MCF 10A (cell line): Measurements from ENCODE around the gene FBXW12. TPM values are rescaled to one million over a fixed set of nuclear protein-coding genes. Genes with fewer than 3 reads are reported as not detected.

ENCODE experiments used
- BruUV-seq: library from RNA; stranded (reverse); fragments of 400-500 nt; replicated peaks from 2 replicates; lab custom pipeline; 2021; lab: Mats Ljungman, UMichigan
- CTCF ChIA-PET: fragments of 300-600 bp; sonication (Branson Sonifier 250); formaldehyde crosslinking; extraction: SDS; loops from one replicate; lab custom pipeline; 2021; ENCODE audit warnings: antibody characterized with exemption, inconsistent platforms; lab: Yijun Ruan, JAX
- POLR2A ChIA-PET: fragments of 300-600, 350-650 bp; sonication (Branson Sonifier 250); formaldehyde crosslinking; extraction: SDS; loops from one replicate; lab custom pipeline; 2020; ENCODE audit warnings: antibody characterized with exemption, inconsistent platforms; lab: Yijun Ruan, JAX
- DNase-seq: peaks from one replicate; pipeline ENCODE4 v3.0.0-alpha.2; 2018; ENCODE audit not compliant: unreplicated experiment
- H3K27ac Mint-ChIP-seq: one replicate; pipeline ENCODE4 v1.8.0; 2022; ENCODE audit warnings: mild to moderate bottlenecking, low read depth, mixed read lengths; ENCODE audit not compliant: unreplicated experiment
- H3K27me3 Mint-ChIP-seq: one replicate; pipeline ENCODE4 v1.8.0; 2022; ENCODE audit warnings: mixed read lengths; ENCODE audit not compliant: insufficient read depth, unreplicated experiment
- H3K36me3 Mint-ChIP-seq: one replicate; pipeline ENCODE4 v1.8.0; 2022; ENCODE audit warnings: mild to moderate bottlenecking, moderate library complexity, mixed read lengths; ENCODE audit not compliant: insufficient read depth, unreplicated experiment
- H3K4me1 Mint-ChIP-seq: one replicate; pipeline ENCODE4 v1.8.0; 2022; ENCODE audit warnings: mixed read lengths; ENCODE audit not compliant: insufficient read depth, unreplicated experiment
- H3K4me3 Mint-ChIP-seq: one replicate; pipeline ENCODE4 v1.8.0; 2022; ENCODE audit warnings: mild to moderate bottlenecking, moderate library complexity, mixed read lengths; ENCODE audit not compliant: unreplicated experiment
- H3K9me3 Mint-ChIP-seq: one replicate; pipeline ENCODE4 v1.8.0; 2022; ENCODE audit warnings: mixed read lengths; ENCODE audit not compliant: unreplicated experiment
- CTCF ChIP-seq: fragments of 200-600 bp; IDR thresholded peaks from one replicate; pipeline ENCODE4 v1.8.0; 2022; ENCODE audit warnings: antibody characterized with exemption, mild to moderate bottlenecking; ENCODE audit not compliant: unreplicated experiment
- intact Hi-C: fragments of 100-400 bp; cut with micrococcal nuclease; formaldehyde crosslinking; loops from 2 replicates; pipeline ENCODE4 v1.14.1; 2022
- total RNA-seq: library from RNA; stranded (reverse); gene quantifications from 2 replicates; pipeline ENCODE4 v1.2.3, GENCODE V29; 2022

Gene FBXW12
- total RNA-seq, 1 experiment from 2014 or later, result not detected

GRCh38 chr3:48402281-48402732 lies 30.3 kb downstream of the FBXW12 start:
- intact Hi-C loops, result no loop called here
- no TSS peak for BruUV-seq
- H3K4me3 Mint-ChIP-seq, result peak overlapping the region; percentile 50

DNA sequence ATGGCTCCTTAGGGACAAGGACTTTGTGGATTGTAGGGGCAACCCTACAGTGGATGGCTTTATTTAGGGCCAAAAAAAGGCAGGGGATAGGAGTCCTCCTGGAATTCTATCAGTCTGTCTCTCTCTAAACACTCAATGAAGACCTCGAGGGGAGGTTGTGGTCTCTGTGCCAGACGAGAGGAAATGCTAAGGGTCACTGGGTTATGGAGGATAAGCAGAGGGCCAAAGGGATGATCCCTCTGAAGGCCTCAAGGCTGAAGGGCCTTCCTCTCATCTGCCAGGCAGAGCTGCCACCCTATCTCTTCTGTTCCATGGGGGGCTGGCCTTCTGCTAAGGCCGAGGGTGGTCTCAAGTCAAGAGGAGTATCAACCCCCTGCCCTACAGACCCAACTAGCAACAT lies 30.9 kb downstream of the FBXW12 start:
- peak overlapping the region; percentile 95 for H3K27ac Mint-ChIP-seq
- no TSS peak for BruUV-seq

More at GRCh38 chr3:48402281-48402732, 30.3 kb downstream of the FBXW12 start:
- peak; percentile 95 for DNase-seq
- Mint-ChIP-seq H3K27me3 (no peaks in the 10 kb centered on the region), H3K36me3 (peaks cover 84% of the 10 kb centered on the region), H3K27ac (peak overlapping the region; percentile 95), H3K4me1 (peaks cover 41% of the 10 kb centered on the region), H3K9me3 (no peaks in the 10 kb centered on the region)
- POLR2A ChIA-PET, result interaction anchor here (0.6 to 22.1 kb wide), 7 partner anchors 12 to 665 kb away, joined by 3 to 749 read pairs (median 6); partner anchors contain the start of genes CCDC51, PLXNB1 and TMA7
- TF ChIP-seq CTCF, result no peak
- CTCF ChIA-PET, result interaction anchor here (0.5 to 22.6 kb wide), 6 partner anchors 16 to 193 kb away, joined by 3 to 647 read pairs (median 18); partner anchors contain the start of genes CCDC51, PLXNB1 and TMA7

DNA sequence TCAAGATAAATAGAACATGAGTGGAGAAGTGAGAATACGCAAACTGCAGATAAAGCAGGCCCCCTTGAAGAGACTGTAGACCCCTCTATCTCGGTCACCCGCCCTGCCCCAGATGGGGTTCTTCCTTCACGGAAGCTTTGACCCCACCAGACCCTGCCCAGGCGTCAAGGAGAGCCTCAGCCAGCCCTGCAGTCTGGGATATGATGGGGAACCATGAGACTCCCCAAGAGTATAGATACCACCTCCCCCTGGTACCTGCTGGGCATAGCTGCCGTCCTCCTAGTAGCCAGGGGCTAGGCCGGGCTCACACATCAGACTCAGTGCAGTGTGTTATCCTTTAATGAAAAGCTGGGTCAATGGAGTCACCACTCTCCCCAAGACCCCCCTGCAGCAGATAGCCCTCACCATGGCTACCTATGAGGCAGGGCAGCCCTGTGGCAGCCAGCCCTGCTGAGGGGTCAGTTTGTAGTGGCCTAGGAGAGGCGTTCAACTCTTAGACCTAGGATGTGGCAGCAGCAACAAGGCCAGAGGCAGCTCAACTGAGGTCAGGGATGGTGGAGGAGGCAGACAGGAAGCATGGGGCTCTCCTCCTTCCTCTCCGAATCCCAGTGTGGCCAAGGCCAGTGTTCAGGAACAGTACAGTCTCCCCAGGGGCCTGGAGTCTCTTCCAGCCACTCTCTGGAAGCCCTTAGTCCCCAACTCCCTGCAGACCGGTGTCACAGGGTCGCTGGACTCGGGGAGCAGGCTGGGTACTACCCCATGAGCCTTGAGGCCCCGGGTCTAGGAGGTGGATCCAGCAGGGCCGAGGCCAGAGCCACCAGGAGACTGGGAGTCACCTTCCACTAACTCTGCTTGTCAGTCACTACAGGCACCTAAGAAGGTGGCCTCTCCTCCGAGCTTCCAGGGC lies 31.8 kb downstream of the FBXW12 start:
- no peaks in the 10 kb centered on the region for H3K27me3 Mint-ChIP-seq
- TF ChIP-seq CTCF, result no peak
- H3K9me3 Mint-ChIP-seq, result no peaks in the 10 kb centered on the region
- no peak overlapping the region for H3K4me3 Mint-ChIP-seq
- POLR2A ChIA-PET, result interaction anchor here (1.0 to 22.1 kb wide), 3 partner anchors 11 to 36 kb away, joined by 6 to 749 read pairs (median 65); partner anchors contain the start of genes CCDC51, PLXNB1 and TMA7
- intact Hi-C loops, result no loop called here
- peaks cover 35% of the 10 kb centered on the region for H3K4me1 Mint-ChIP-seq
- H3K27ac Mint-ChIP-seq, result peak overlapping the region; percentile 95
- CTCF ChIA-PET, result interaction anchor here (0.7 to 22.6 kb wide), 3 partner anchors 26 to 178 kb away, joined by 3 to 647 read pairs (median 31); partner anchors contain the start of genes CCDC51, PLXNB1 and TMA7
- no TSS peak for BruUV-seq
- DNase-seq, result no peak
- peaks cover 87% of the 10 kb centered on the region for H3K36me3 Mint-ChIP-seq

More for the DNA sequence above, 30.9 kb downstream of the FBXW12 start:
- ChIA-PET POLR2A (interaction anchor here (0.6 to 22.1 kb wide), 5 partner anchors 12 to 179 kb away, joined by 3 to 749 read pairs (median 6); partner anchors contain the start of genes CCDC51, PLXNB1 and TMA7), CTCF (interaction anchor here (0.5 to 22.6 kb wide), 4 partner anchors 27 to 194 kb away, joined by 3 to 647 read pairs (median 18); partner anchors contain the start of genes CCDC51, PLXNB1 and TMA7)
- DNase-seq, result no peak
- intact Hi-C loops, result no loop called here
- no peak overlapping the region for H3K4me3 Mint-ChIP-seq
- H3K9me3 Mint-ChIP-seq, result no peaks in the 10 kb centered on the region
- peaks cover 35% of the 10 kb centered on the region for H3K4me1 Mint-ChIP-seq
- TF ChIP-seq CTCF, result no peak
- no peaks in the 10 kb centered on the region for H3K27me3 Mint-ChIP-seq
- H3K36me3 Mint-ChIP-seq, result peaks cover 83% of the 10 kb centered on the region
